MCF 10A (cell line): ENCODE data around the gene PKD1. TPM values are rescaled to one million over a fixed set of nuclear protein-coding genes. Genes with fewer than 3 reads are reported as not detected.
"Not testable (repeated sequence)": the region's sequence is repeated elsewhere in the genome, so short reads cannot be mapped to it uniquely, and the experiment has no call there.

Experiments used
- BruUV-seq: library from RNA; stranded (reverse); fragments of 400-500 nt; replicated peaks from 2 replicates; lab custom pipeline; 2021; lab: Mats Ljungman, UMichigan
- CTCF ChIA-PET: fragments of 300-600 bp; sonication (Branson Sonifier 250); formaldehyde crosslinking; extraction: SDS; loops from one replicate; lab custom pipeline; 2021; ENCODE audit warnings: antibody characterized with exemption, inconsistent platforms; lab: Yijun Ruan, JAX
- POLR2A ChIA-PET: fragments of 300-600, 350-650 bp; sonication (Branson Sonifier 250); formaldehyde crosslinking; extraction: SDS; loops from one replicate; lab custom pipeline; 2020; ENCODE audit warnings: antibody characterized with exemption, inconsistent platforms; lab: Yijun Ruan, JAX
- DNase-seq: peaks from one replicate; pipeline ENCODE4 v3.0.0-alpha.2; 2018; ENCODE audit not compliant: unreplicated experiment
- H3K27ac Mint-ChIP-seq: one replicate; pipeline ENCODE4 v1.8.0; 2022; ENCODE audit warnings: mild to moderate bottlenecking, low read depth, mixed read lengths; ENCODE audit not compliant: unreplicated experiment
- H3K27me3 Mint-ChIP-seq: one replicate; pipeline ENCODE4 v1.8.0; 2022; ENCODE audit warnings: mixed read lengths; ENCODE audit not compliant: insufficient read depth, unreplicated experiment
- H3K36me3 Mint-ChIP-seq: one replicate; pipeline ENCODE4 v1.8.0; 2022; ENCODE audit warnings: mild to moderate bottlenecking, moderate library complexity, mixed read lengths; ENCODE audit not compliant: insufficient read depth, unreplicated experiment
- H3K4me1 Mint-ChIP-seq: one replicate; pipeline ENCODE4 v1.8.0; 2022; ENCODE audit warnings: mixed read lengths; ENCODE audit not compliant: insufficient read depth, unreplicated experiment
- H3K4me3 Mint-ChIP-seq: one replicate; pipeline ENCODE4 v1.8.0; 2022; ENCODE audit warnings: mild to moderate bottlenecking, moderate library complexity, mixed read lengths; ENCODE audit not compliant: unreplicated experiment
- H3K9me3 Mint-ChIP-seq: one replicate; pipeline ENCODE4 v1.8.0; 2022; ENCODE audit warnings: mixed read lengths; ENCODE audit not compliant: unreplicated experiment
- CTCF ChIP-seq: fragments of 200-600 bp; IDR thresholded peaks from one replicate; pipeline ENCODE4 v1.8.0; 2022; ENCODE audit warnings: antibody characterized with exemption, mild to moderate bottlenecking; ENCODE audit not compliant: unreplicated experiment
- intact Hi-C: fragments of 100-400 bp; cut with micrococcal nuclease; formaldehyde crosslinking; loops from 2 replicates; pipeline ENCODE4 v1.14.1; 2022
- total RNA-seq: library from RNA; stranded (reverse); gene quantifications from 2 replicates; pipeline ENCODE4 v1.2.3, GENCODE V29; 2022

Gene PKD1
- total RNA-seq, 1 experiment from 2014 or later, result 187 TPM

- POLR2A ChIA-PET, result interaction anchor here (1.1 to 3.2 kb wide), 3 partner anchors 30 to 116 kb away, joined by 5 to 12 read pairs (median 7); partner anchors contain the start of gene TRAF7
- H3K36me3 Mint-ChIP-seq, BruUV-seq, H3K9me3 Mint-ChIP-seq, H3K27me3 Mint-ChIP-seq, intact Hi-C loops: not testable (repeated sequence)
- Mint-ChIP-seq H3K4me1 (peaks cover 31% of the 10 kb centered on the region), H3K27ac (peak overlapping the region; percentile 79), H3K4me3 (peak overlapping the region; percentile 60)
- peak; percentile 63 for DNase-seq
- CTCF ChIA-PET, result interaction anchor here (0.6 to 4.1 kb wide), 3 partner anchors 17 to 244 kb away, joined by 3 to 41 read pairs (median 3); no protein-coding TSS in a partner anchor
Observed at GRCh38 chr16:2123706-2124376, 11.9 kb downstream of the PKD1 start.

- BruUV-seq, DNase-seq, H3K27me3 Mint-ChIP-seq, H3K4me3 Mint-ChIP-seq, intact Hi-C loops, H3K9me3 Mint-ChIP-seq, H3K27ac Mint-ChIP-seq, H3K36me3 Mint-ChIP-seq: not testable (repeated sequence)
- H3K4me1 Mint-ChIP-seq, result peaks cover 26% of the 10 kb centered on the region
- ChIA-PET CTCF (interaction anchor here (1.7 to 4.1 kb wide), 2 partner anchors 18 to 28 kb away, joined by 3 to 41 read pairs; no protein-coding TSS in a partner anchor), POLR2A (interaction anchor here (2.3 kb wide), 1 partner anchor 17 kb away, joined by 13 read pairs; no protein-coding TSS in a partner anchor)
Observed at GRCh38 chr16:2122934-2123683, 12.6 kb downstream of the PKD1 start.

- TF ChIP-seq CTCF, result no peak
- BruUV-seq, result no TSS peak
- H3K27me3 Mint-ChIP-seq, result no peaks in the 10 kb centered on the region
- H3K36me3 Mint-ChIP-seq, result peaks cover 7% of the 10 kb centered on the region
- ChIA-PET POLR2A (interaction anchor here (0.6 to 2.3 kb wide), 5 partner anchors 18 to 90 kb away, joined by 3 to 13 read pairs (median 6); partner anchors contain the start of gene TRAF7), CTCF (interaction anchor here (0.6 to 4.1 kb wide), 9 partner anchors 18 to 181 kb away, joined by 3 to 41 read pairs (median 4); no protein-coding TSS in a partner anchor)
- DNase-seq, result no peak
- peaks cover 26% of the 10 kb centered on the region for H3K4me1 Mint-ChIP-seq
- no peaks in the 10 kb centered on the region for H3K9me3 Mint-ChIP-seq
- no peak overlapping the region for H3K27ac Mint-ChIP-seq
- intact Hi-C loops, result no loop called here
- H3K4me3 Mint-ChIP-seq, result no peak overlapping the region
Observed at GRCh38 chr16:2122429-2122828, 13.3 kb downstream of the PKD1 start.

- POLR2A ChIA-PET, result interaction anchor here (0.6 to 2.3 kb wide), 7 partner anchors 18 to 90 kb away, joined by 3 to 13 read pairs (median 4); partner anchors contain the start of gene TRAF7
- Mint-ChIP-seq H3K4me1 (peaks cover 20% of the 10 kb centered on the region), H3K27ac (no peak overlapping the region), H3K36me3 (peaks cover 7% of the 10 kb centered on the region), H3K27me3 (no peaks in the 10 kb centered on the region), H3K9me3 (no peaks in the 10 kb centered on the region), H3K4me3 (peak overlapping the region; percentile 47)
- DNase-seq, result no peak
- intact Hi-C loops, result loop anchor here (1.0 kb wide), 1 partner anchor 18 kb away; no protein-coding TSS in a partner anchor
- no peak for TF ChIP-seq CTCF
- CTCF ChIA-PET, result interaction anchor here (0.6 to 4.1 kb wide), 17 partner anchors 15 to 180 kb away, joined by 3 to 41 read pairs (median 4); partner anchors contain the start of gene PGP
- no TSS peak for BruUV-seq
Observed at GRCh38 chr16:2121853-2122252, 13.8 kb downstream of the PKD1 start.
